H1 (cell line): ENCODE results near the gene DIDO1. TPM values are rescaled to one million over a fixed set of nuclear protein-coding genes. Genes with fewer than 3 reads are reported as not detected.

Experiments
- CTCF ChIA-PET: fragments of 300-600 bp; sonication (Branson Sonifier 250); formaldehyde crosslinking; loops from one replicate; lab custom pipeline; 2021; ENCODE audit not compliant: partially characterized antibody; lab: Charles Lee
- POLR2A ChIA-PET: fragments of 300-600 bp; sonication (Branson Sonifier 250); formaldehyde crosslinking; loops from one replicate; lab custom pipeline; 2021; ENCODE audit warnings: inconsistent platforms; ENCODE audit not compliant: partially characterized antibody; lab: Charles Lee
- DNase-seq, 2 experiments: peaks; one replicate each; pipeline versions ENCODE4 v3.0.0 to v3.0.0-alpha.2; 2010 to 2022; ENCODE audit warnings: low spot score in 2 of 2, low read depth in 1 of 2, mixed read lengths in 1 of 2
- FAIRE-seq: peaks from 2 replicates; lab custom pipeline; 2011; peaks lifted over from hg19 to GRCh38; lab: Jason Lieb, UNC
- H2AFZ ChIP-seq: 2 replicates; pipeline ENCODE4 v1.8.1; 2012; ENCODE audit warnings: low read length, inconsistent platforms
- H2AK5ac ChIP-seq: 2 replicates; pipeline ENCODE4 v1.6.1; 2013; ENCODE audit warnings: low read depth, low read length
- H2BK120ac ChIP-seq: replicated peaks from 2 replicates; pipeline ENCODE3; 2013; ENCODE audit warnings: low read depth, low read length, inconsistent platforms
- H2BK12ac ChIP-seq: 2 replicates; pipeline ENCODE4 v1.6.1; 2013; ENCODE audit warnings: low read depth, low read length
- H2BK15ac ChIP-seq: 2 replicates; pipeline ENCODE4 v1.6.1; 2013; ENCODE audit warnings: low read length
- H2BK20ac ChIP-seq: 2 replicates; pipeline ENCODE4 v1.6.1; 2013; ENCODE audit warnings: low read length
- H2BK5ac ChIP-seq: 2 replicates; pipeline ENCODE4 v1.6.1; 2013; ENCODE audit warnings: low read depth, low read length
- H3K14ac ChIP-seq: 2 replicates; pipeline ENCODE4 v1.6.1; 2013; ENCODE audit warnings: inconsistent platforms; ENCODE audit not compliant: insufficient read length
- H3K18ac ChIP-seq: 2 replicates; pipeline ENCODE4 v1.6.1; 2013; ENCODE audit warnings: low read length; ENCODE audit errors: extremely low read depth
- H3K23ac ChIP-seq: 2 replicates; pipeline ENCODE4 v1.6.1; 2013; ENCODE audit warnings: inconsistent platforms; ENCODE audit not compliant: insufficient read length
- H3K23me2 ChIP-seq: 2 replicates; pipeline ENCODE4 v1.6.1; 2013; ENCODE audit warnings: low read depth, low read length
- H3K27ac ChIP-seq: 2 replicates; pipeline ENCODE4 v1.6.1; 2011; ENCODE audit warnings: low read depth, low read length, inconsistent platforms
- H3K27me3 ChIP-seq, 4 experiments: replicated peaks in 1 of 4; 1 replicate in 1 of 4; 2 replicates in 3 of 4; pipeline versions ENCODE4 v1.6.1 to v1.8.1; 2011 to 2013; ENCODE audit warnings: low read length in 3 of 4, mild to moderate bottlenecking in 3 of 4, inconsistent platforms in 2 of 4, mixed read lengths in 2 of 4, moderate library complexity in 1 of 4; ENCODE audit not compliant: control insufficient read depth in 3 of 4, insufficient read depth in 3 of 4; ENCODE audit errors: extremely low read depth in 1 of 4
- H3K36me3 ChIP-seq, 4 experiments: 2 replicates each; pipeline versions ENCODE4 v1.6.1 to v1.8.1; 2011 to 2013; ENCODE audit warnings: mild to moderate bottlenecking in 4 of 4, low read length in 3 of 4, moderate library complexity in 2 of 4, control low read depth in 1 of 4, inconsistent platforms in 1 of 4; ENCODE audit not compliant: insufficient read depth in 4 of 4, control insufficient read depth in 2 of 4
- H3K4ac ChIP-seq: replicated peaks from 2 replicates; pipeline ENCODE3; 2013; ENCODE audit warnings: low read length, low read depth, mixed read lengths, inconsistent platforms; ENCODE audit not compliant: insufficient read length
- H3K4me1 ChIP-seq, 4 experiments: replicated peaks in 1 of 4; 1 replicate in 1 of 4; 2 replicates in 3 of 4; pipeline versions ENCODE4 v1.6.1 to v1.8.1; 2011 to 2013; ENCODE audit warnings: low read length in 3 of 4, inconsistent platforms in 2 of 4, mixed read lengths in 1 of 4; ENCODE audit not compliant: insufficient read depth in 4 of 4, control insufficient read depth in 3 of 4
- H3K4me2 ChIP-seq, 2 experiments: 2 replicates each; pipeline versions ENCODE4 v1.6.1 to v1.8.1; 2011 to 2013; ENCODE audit warnings: low read depth in 2 of 2, low read length in 2 of 2, control low read depth in 1 of 2, inconsistent platforms in 1 of 2, mild to moderate bottlenecking in 1 of 2; ENCODE audit not compliant: insufficient read depth in 1 of 2
- H3K4me3 ChIP-seq, 4 experiments: fragments of 200-600, 300-600 bp in 1 of 4; sonication (generic), shearing (Covaris generic), sonication (Bioruptor Twin) in 1 of 4; 2 replicates each; pipeline versions ENCODE4 v1.5.1 to v1.8.1; 2011 to 2016; ENCODE audit warnings: low read length in 4 of 4, low read depth in 3 of 4, control low read depth in 2 of 4, inconsistent platforms in 2 of 4, mild to moderate bottlenecking in 2 of 4, mixed read lengths in 1 of 4, moderate library complexity in 1 of 4; ENCODE audit not compliant: insufficient read depth in 2 of 4; ENCODE audit errors: extremely low read depth in 1 of 4
- H3K56ac ChIP-seq: replicated peaks from 2 replicates; pipeline ENCODE3; 2013; ENCODE audit warnings: low read depth, mild to moderate bottlenecking, mixed read lengths, low read length, inconsistent platforms; ENCODE audit not compliant: insufficient read length
- H3K79me1 ChIP-seq: 2 replicates; pipeline ENCODE4 v1.6.1; 2013; ENCODE audit warnings: low read depth, low read length, control low read depth
- H3K79me2 ChIP-seq, 2 experiments: 2 replicates each; pipeline versions ENCODE4 v1.6.1 to v1.8.1; 2012 to 2013; ENCODE audit warnings: low read length in 2 of 2, mild to moderate bottlenecking in 2 of 2, inconsistent platforms in 1 of 2; ENCODE audit not compliant: insufficient read depth in 2 of 2, control insufficient read depth in 1 of 2
- H3K9ac ChIP-seq, 4 experiments: replicated peaks in 1 of 4; 1 replicate in 1 of 4; 2 replicates in 3 of 4; pipeline versions ENCODE4 v1.6.1 to v1.8.1; 2011 to 2013; ENCODE audit warnings: low read depth in 3 of 4, low read length in 3 of 4, control low read depth in 2 of 4, mild to moderate bottlenecking in 2 of 4, moderate library complexity in 2 of 4, inconsistent platforms in 1 of 4; ENCODE audit errors: extremely low read depth in 1 of 4
- H3K9me3 ChIP-seq, 2 experiments: 2 replicates each; pipeline versions ENCODE4 v1.6.1 to v1.8.1; 2012 to 2013; ENCODE audit warnings: mild to moderate bottlenecking in 2 of 2, moderate library complexity in 2 of 2, control low read depth in 1 of 2, inconsistent platforms in 1 of 2, low read depth in 1 of 2, low read length in 1 of 2, mixed read lengths in 1 of 2; ENCODE audit not compliant: insufficient read depth in 2 of 2
- H4K20me1 ChIP-seq, 2 experiments: replicated peaks in 1 of 2; 2 replicates each; pipeline versions ENCODE3 to v1.8.1; 2011 to 2013; ENCODE audit warnings: inconsistent platforms in 2 of 2, low read length in 2 of 2, mild to moderate bottlenecking in 1 of 2; ENCODE audit not compliant: insufficient read depth in 2 of 2, control insufficient read depth in 1 of 2
- H4K5ac ChIP-seq: 2 replicates; pipeline ENCODE4 v1.6.1; 2013; ENCODE audit warnings: low read length, low read depth, mixed read lengths, inconsistent platforms; ENCODE audit not compliant: insufficient read length
- H4K8ac ChIP-seq: 2 replicates; pipeline ENCODE4 v1.8.0; 2013; ENCODE audit warnings: mild to moderate bottlenecking, moderate library complexity, low read length, inconsistent platforms; ENCODE audit not compliant: insufficient read depth; ENCODE audit errors: extremely low read depth
- H4K91ac ChIP-seq: replicated peaks from 2 replicates; pipeline ENCODE3; 2013; ENCODE audit warnings: low read length, mixed read lengths, inconsistent platforms; ENCODE audit not compliant: insufficient read length
- CEBPB ChIP-seq: IDR thresholded peaks from 2 replicates; pipeline ENCODE4 v1.6.1; 2012; ENCODE audit warnings: low read depth, low read length
- HDAC2 ChIP-seq, 2 experiments: fragments of 300-600 bp in 1 of 2; sonication (generic) in 1 of 2; IDR thresholded peaks; 2 replicates each; pipeline ENCODE4 v1.6.1; 2011 to 2012; ENCODE audit warnings: low read depth in 2 of 2, low read length in 2 of 2, mild to moderate bottlenecking in 2 of 2, moderate library complexity in 2 of 2, borderline replicate concordance in 1 of 2, inconsistent platforms in 1 of 2
- HDAC6 ChIP-seq: IDR thresholded peaks from one replicate; pipeline ENCODE4 v1.7.1; 2012; ENCODE audit warnings: low read depth, mild to moderate bottlenecking, inconsistent platforms, low read length, moderate library complexity
- SIN3A ChIP-seq, 2 experiments: IDR thresholded peaks in 1 of 2; conservative IDR thresholded peaks in 1 of 2; 2 replicates each; pipeline ENCODE4 v1.6.1; 2011 to 2012; ENCODE audit warnings: low read length in 2 of 2, improper control_type of control experiment in 1 of 2, low read depth in 1 of 2, mild to moderate bottlenecking in 1 of 2
- SIX5 ChIP-seq: IDR thresholded peaks from 2 replicates; pipeline ENCODE4 v1.6.1; 2011; ENCODE audit warnings: mild to moderate bottlenecking, low read depth, low read length
- TAF7 ChIP-seq: optimal IDR thresholded peaks from 2 replicates; pipeline ENCODE3; 2011; ENCODE audit warnings: low read depth, mild to moderate bottlenecking, inconsistent platforms, low read length, moderate library complexity, borderline replicate concordance
- WGBS, 2 experiments: shearing (Covaris generic) in 1 of 2; methylation state at CpG; one replicate each; pipeline versions ENCODE4 v1.1.6 to v1.1.7; 2013 to 2015; ENCODE audit warnings: low lambda C conversion rate in 2 of 2, mixed read lengths in 2 of 2, inconsistent platforms in 1 of 2, low coverage in 1 of 2, missing lambda C conversion rate in 1 of 2; ENCODE audit not compliant: insufficient replicate concordance in 2 of 2, insufficient coverage in 1 of 2, insufficient read length in 1 of 2; ENCODE audit errors: extremely low coverage in 1 of 2, missing lambda C conversion rate in 1 of 2; 5-methylcytosine and 5-hydroxymethylcytosine counted together
- polyA plus RNA-seq, 7 experiments: library from polyadenylated mRNA; depleted of rRNA in 3 of 7; stranded (reverse) in 5 of 7; unstranded in 2 of 7; fragments of >200 nt in 5 of 7; fragments of 200-250 nt in 2 of 7; gene quantifications; 1 replicate in 5 of 7; 2 replicates in 1 of 7; 4 replicates in 1 of 7; pipeline versions ENCODE4 v1.2.1 to v1.2.3, GENCODE V29; 2011 to 2013; ENCODE audit warnings: missing spikeins in 2 of 7, mixed read lengths in 2 of 7
- total RNA-seq: library from RNA; stranded (reverse); fragmentation: NEBNext Ultra II Directional; extraction: Animal tissue kit (Norgen Biotek cat#: 25700); gene quantifications from 2 replicates; pipeline ENCODE4 v1.2.1, GENCODE V29; 2021
- TF ChIP-seq, protein P1 (sequence below): IDR thresholded peaks from 2 replicates; pipeline ENCODE4 v1.6.1; 2011; ENCODE audit warnings: low read length, improper control_type of control experiment

Gene DIDO1
- total and polyA plus RNA-seq, 2 of the 8 experiments (the other 6 are each of a cell fraction or from before 2014, with no cell fraction given), result 53.6 to 82.8 TPM

DNA sequence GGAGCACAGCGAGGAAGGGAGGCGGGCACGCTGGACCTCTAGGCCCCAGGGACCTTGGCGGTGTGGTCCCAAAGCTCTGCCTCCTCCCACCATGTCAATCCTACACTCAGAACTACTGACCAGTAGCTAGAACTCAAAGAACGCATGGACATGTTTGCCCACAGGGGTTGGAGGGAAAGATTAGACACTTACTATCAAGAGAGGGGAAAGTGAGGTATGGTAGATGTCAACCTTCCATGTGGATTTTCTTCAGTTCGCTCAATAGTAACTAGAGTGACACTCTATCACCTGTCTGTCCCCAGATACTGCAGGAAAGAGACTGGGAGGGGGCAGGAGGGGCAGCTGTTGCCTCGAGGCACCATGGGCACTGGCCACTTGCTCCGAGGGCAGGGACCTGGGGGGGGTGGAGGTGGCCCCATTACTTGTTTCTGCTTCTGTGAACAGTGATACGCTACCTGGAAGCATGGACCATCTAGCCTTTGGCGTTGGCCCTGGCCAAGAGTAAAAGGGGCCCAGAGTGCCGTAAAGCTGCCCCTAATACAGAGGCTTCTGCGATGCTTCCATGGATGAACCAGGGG lies 912 bp upstream of the DIDO1 start:
- DNase-seq, result no peak
- Histone ChIP-seq H3K4me3 (peak overlapping the region; percentile 76 to 99 (median 94)), H3K27me3 (no peaks in the 10 kb centered on the region), H3K56ac (no peak overlapping the region), H3K14ac (no peak overlapping the region), H3K27ac (peak overlapping the region; percentile 78; the same call in 1 of the 2 replicates), H2AK5ac (0 out of 2 replicates have a peak overlapping the region, but pooled peaks have one; percentile 4), H3K79me1 (peaks cover 5% of the 10 kb centered on the region; the same call in 1 of the 2 replicates), H3K36me3 (no peaks in the 10 kb centered on the region), H3K9ac (peak overlapping the region in 3 of 4 experiments; percentile 87 to 89 (median 88); a peak in 3 of 7 replicates), H3K23ac (no peak overlapping the region), H4K5ac (peak overlapping the region; percentile 8), H4K20me1 (peaks cover 35 to 38% of the 10 kb centered on the region in 2 experiments), H3K18ac (peak overlapping the region; percentile 86), H2BK120ac (peak overlapping the region; percentile 39), H2AFZ (no peak overlapping the region), H4K91ac (peak overlapping the region; percentile 1), H3K79me2 (peaks cover 59 to 84% of the 10 kb centered on the region in 2 experiments), H2BK15ac (no peak overlapping the region), H3K4me2 (peak overlapping the region; percentile 99 to 100), H3K4me1 (peaks cover 9 to 44% (median 22%) of the 10 kb centered on the region in 4 experiments), H2BK12ac (peak overlapping the region; percentile 97; the same call in 1 of the 2 replicates), H3K9me3 (no peaks in the 10 kb centered on the region), H2BK20ac (no peak overlapping the region), H4K8ac (no peak overlapping the region), H2BK5ac (peak overlapping the region; percentile 97; the same call in 1 of the 2 replicates), H3K23me2 (peaks cover 28% of the 10 kb centered on the region), H3K4ac (peak overlapping the region; percentile 46)
- TF ChIP-seq, protein P1, sequence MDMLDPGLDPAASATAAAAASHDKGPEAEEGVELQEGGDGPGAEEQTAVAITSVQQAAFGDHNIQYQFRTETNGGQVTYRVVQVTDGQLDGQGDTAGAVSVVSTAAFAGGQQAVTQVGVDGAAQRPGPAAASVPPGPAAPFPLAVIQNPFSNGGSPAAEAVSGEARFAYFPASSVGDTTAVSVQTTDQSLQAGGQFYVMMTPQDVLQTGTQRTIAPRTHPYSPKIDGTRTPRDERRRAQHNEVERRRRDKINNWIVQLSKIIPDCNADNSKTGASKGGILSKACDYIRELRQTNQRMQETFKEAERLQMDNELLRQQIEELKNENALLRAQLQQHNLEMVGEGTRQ, result no peak
- TF ChIP-seq TAF7 (no peak), CEBPB (no peak), SIX5 (no peak), HDAC2 (IDR thresholded peaks at IDR 0.05; ENCODE audit: borderline replicate concordance in 1 of 2, low read depth in 2 of 2, low read length in 2 of 2) (no peak), SIN3A (conservative IDR thresholded peaks at IDR 0.05 in 1 of 2, IDR thresholded peaks at IDR 0.05 in 1 of 2; ENCODE audit: low read depth in 1 of 2, low read length in 2 of 2) (0 out of 4 replicates have a peak, but pooled peaks of 1 of the 2 experiments have one; percentile 5), HDAC6 (no peak)
- ChIA-PET CTCF (interaction anchor here (0.6 to 4.2 kb wide), 15 partner anchors 9 to 544 kb away, joined by 3 to 32 read pairs (median 4); partner anchors contain the start of gene GID8), POLR2A (interaction anchor here (0.7 to 20.3 kb wide), 20 partner anchors 15 to 365 kb away, joined by 3 to 363 read pairs (median 4); partner anchors contain the start of genes GID8, SLC17A9 and TCFL5)
- no peak for FAIRE-seq
- 29% methylated on average over 11 of the region's 12 CpGs; no CpG with 5 or more reads in 1 of the 2 experiments for WGBS, 2 experiments
